Transverse colon (tissue), 4 donors: ENCODE measurements around the gene SZT2. TPM values are rescaled to one million over a fixed set of nuclear protein-coding genes. Genes with fewer than 3 reads are reported as not detected.
A peak's percentile ranks its signal among the peaks of the same experiment; 100 is the strongest.

Experiments
- DNase-seq: peaks from one replicate; pipeline ENCODE4 v3.0.0-alpha.2; 2019
- H3K27ac ChIP-seq, 4 donors: fragments of 200-600 bp; sonication (generic); 2 replicates each; pipeline ENCODE4 v1.5.1; 2016 to 2018; ENCODE audit warnings: inconsistent platforms in 4 of 4
- H3K27me3 ChIP-seq: fragments of 200-600 bp; sonication (generic); 2 replicates; pipeline ENCODE4 v1.5.1; 2017; ENCODE audit warnings: inconsistent platforms
- H3K36me3 ChIP-seq, 4 donors: fragments of 200-600 bp; sonication (generic); 2 replicates each; pipeline ENCODE4 v1.5.1; 2017 to 2019; ENCODE audit warnings: inconsistent platforms in 4 of 4
- H3K4me1 ChIP-seq, 4 donors: fragments of 200-600 bp; sonication (generic); 2 replicates each; pipeline ENCODE4 v1.5.1; 2017 to 2020; ENCODE audit warnings: inconsistent platforms in 4 of 4
- H3K4me3 ChIP-seq, 4 donors: fragments of 200-600 bp; sonication (generic); 1 replicate in 1 of 4; 2 replicates in 3 of 4; pipeline versions ENCODE4 v1.5.1 to v1.6.1; 2017 to 2019; ENCODE audit warnings: inconsistent platforms in 4 of 4
- H3K9me3 ChIP-seq, 2 donors: fragments of 200-600 bp; sonication (generic); 2 replicates each; pipeline ENCODE4 v1.5.1; 2017 to 2019; ENCODE audit warnings: inconsistent platforms in 2 of 2
- CTCF ChIP-seq, 5 experiments: fragments of 200-600 bp in 3 of 5; fragments of 450-650 bp in 2 of 5; sonication (generic) in 3 of 5; IDR thresholded peaks; 1 replicate in 2 of 5; 2 replicates in 3 of 5; pipeline ENCODE4 v1.5.1; 2016 to 2017; ENCODE audit warnings: antibody characterized with exemption in 5 of 5, inconsistent platforms in 3 of 5, mild to moderate bottlenecking in 2 of 5, moderate library complexity in 1 of 5
- EP300 ChIP-seq: sonication (generic); formaldehyde crosslinking; IDR thresholded peaks from one replicate; pipeline ENCODE4 v1.6.1; 2017; ENCODE audit warnings: antibody characterized with exemption, low read depth
- POLR2A ChIP-seq: fragments of 450-650 bp; IDR thresholded peaks from one replicate; pipeline ENCODE4 v1.6.1; 2016; ENCODE audit warnings: antibody characterized with exemption, mild to moderate bottlenecking, moderate library complexity
- POLR2AphosphoS5 ChIP-seq, 3 donors: sonication (generic); formaldehyde crosslinking; IDR thresholded peaks; one replicate each; pipeline ENCODE4 v1.6.1; 2016; ENCODE audit warnings: antibody characterized with exemption in 3 of 3
- WGBS, 2 donors: methylation state at CpG; one replicate each; pipeline ENCODE4 v1.1.5; 2018; ENCODE audit warnings: low coverage in 1 of 2; 5-methylcytosine and 5-hydroxymethylcytosine counted together
- in situ Hi-C, 4 donors: fragments of 200-750 bp; cut with MboI; loops; one replicate each; pipeline versions ENCODE4 v1.15.0 to v1.15.1; 2017; ENCODE audit warnings: low sequenced_read_pairs in 3 of 4, low pct_ligation_motif_present in 1 of 4, low pct_unique_long_range_greater_than_20kb in 1 of 4
- intact Hi-C: fragments of 100-400 bp; cut with DNase I; formaldehyde crosslinking; loops from one replicate; pipeline ENCODE4 v1.15.1; 2023; ENCODE audit warnings: low total_unique reads
- total RNA-seq, 4 donors: library from RNA; depleted of rRNA; stranded (reverse); fragments of >200 nt; gene quantifications; one replicate each; pipeline ENCODE4 v1.1.0, GENCODE V29; 2016

Gene SZT2
- total RNA-seq, 4 donors from 2014 or later, result 43.1 to 106 (median 82.2) TPM

- DNase-seq, result peak; percentile 5
- Histone ChIP-seq H3K9me3 (no peaks in the 10 kb centered on the region), H3K36me3 (peaks cover 0 to 47% (median 11%) of the 10 kb centered on the region in 4 donors), H3K27me3 (no peaks in the 10 kb centered on the region), H3K27ac (no peak overlapping the region), H3K4me1 (no peaks in the 10 kb centered on the region), H3K4me3 (no peak overlapping the region)
- in situ Hi-C loops, result loop anchor here in 1 of 4 donors (25.0 kb wide), 1 partner anchor 192 kb away; no protein-coding TSS in a partner anchor
- WGBS, 2 donors, result 80 to 96% methylated on average over 1 to 10 of the region's 10 CpGs
- TF ChIP-seq POLR2AphosphoS5 (IDR thresholded peaks at IDR 0.05) (no peak), POLR2A (no peak), EP300 (no peak), CTCF (IDR thresholded peaks at IDR 0.05) (no peak)
- intact Hi-C loops, result no loop called here
Measured at GRCh38 chr1:43445606-43446387, 56.1 kb downstream of the SZT2 start.

GRCh38 chr1:43446388-43446740 lies 56.7 kb downstream of the SZT2 start:
- no peak for TF ChIP-seq EP300
- no peak for TF ChIP-seq POLR2AphosphoS5 (IDR thresholded peaks at IDR 0.05)
- no peak for TF ChIP-seq POLR2A
- no peak for TF ChIP-seq CTCF (IDR thresholded peaks at IDR 0.05)
- peaks cover 0 to 48% (median 11%) of the 10 kb centered on the region in 4 donors for H3K36me3 ChIP-seq
- intact Hi-C loops (no loop called here), in situ Hi-C loops (loop anchor here in 1 of 4 donors (25.0 kb wide), 1 partner anchor 191 kb away; no protein-coding TSS in a partner anchor)
- H3K4me1 ChIP-seq, result no peaks in the 10 kb centered on the region
- no peaks in the 10 kb centered on the region for H3K9me3 ChIP-seq
- no peak overlapping the region for H3K27ac ChIP-seq
- 93% methylated on average over 4 of the region's 4 CpGs; no CpG with 5 or more reads in 1 of the 2 donors for WGBS, 2 donors
- no peak overlapping the region for H3K4me3 ChIP-seq
- H3K27me3 ChIP-seq, result no peaks in the 10 kb centered on the region
- peak; percentile 1 for DNase-seq

- intact Hi-C loops, result no loop called here
Measured at GRCh38 chr1:43446881-43447835, 57.5 kb downstream of the SZT2 start.

More at GRCh38 chr1:43446881-43447835, 57.5 kb downstream of the SZT2 start:
- no peaks in the 10 kb centered on the region for H3K4me1 ChIP-seq
- no peak overlapping the region for H3K4me3 ChIP-seq
- no peaks in the 10 kb centered on the region for H3K9me3 ChIP-seq
- no peak for TF ChIP-seq EP300
- TF ChIP-seq POLR2A, result no peak
- TF ChIP-seq CTCF (IDR thresholded peaks at IDR 0.05), result no peak
- TF ChIP-seq POLR2AphosphoS5 (IDR thresholded peaks at IDR 0.05), result no peak
- DNase-seq, result peak; percentile 6
- no peak overlapping the region for H3K27ac ChIP-seq
- no peaks in the 10 kb centered on the region for H3K27me3 ChIP-seq
- in situ Hi-C loops, result loop anchor here in 1 of 4 donors (25.0 kb wide), 1 partner anchor 190 kb away; no protein-coding TSS in a partner anchor
- 92% methylated on average over 18 of the region's 19 CpGs; no CpG with 5 or more reads in 1 of the 2 donors for WGBS, 2 donors
- peaks cover 0 to 48% (median 11%) of the 10 kb centered on the region in 4 donors for H3K36me3 ChIP-seq
